Stimulated activated CD4-positive, alpha-beta T cell treated with anti-CD3 and anti-CD28 coated beads, Interleukin-4, amount 100 ng/mL, for 48 hours (primary cell): ENCODE data around the gene CLCA1.

Experiments
- DNase-seq, 2 donors: peaks; one replicate each; pipeline ENCODE4 v3.0.0-alpha.2; 2020; ENCODE audit warnings: low read depth in 2 of 2

Gene CLCA1

GRCh38 chr1:86461482-86461881, 7.2 kb upstream of the CLCA1 start:
- DNase-seq: no peak

- no peak for DNase-seq
These were observed 3.9 kb upstream of the CLCA1 start for GRCh38 chr1:86464819-86465218.

GRCh38 chr1:86466109-86466844, 2.5 kb upstream of the CLCA1 start:
- DNase-seq: no peak

- DNase-seq: no peak
These were observed 1.7 kb upstream of the CLCA1 start for GRCh38 chr1:86466986-86467385.

- no peak for DNase-seq
These were observed 2.1 kb downstream of the CLCA1 start for GRCh38 chr1:86470859-86471258.

- no peak for DNase-seq
These were observed 2.6 kb downstream of the CLCA1 start for GRCh38 chr1:86471291-86471690.

- no peak for DNase-seq
These were observed 3.4 kb downstream of the CLCA1 start for GRCh38 chr1:86472152-86472551.

- no peak for DNase-seq
These were observed 4.0 kb downstream of the CLCA1 start for GRCh38 chr1:86472767-86473166.

- no peak for DNase-seq
These were observed 8.5 kb downstream of the CLCA1 start for GRCh38 chr1:86477256-86477655.

- no peak for DNase-seq
These were observed 9.0 kb downstream of the CLCA1 start for GRCh38 chr1:86477682-86478081.

GRCh38 chr1:86478416-86479156, 9.9 kb downstream of the CLCA1 start:
- no peak for DNase-seq

GRCh38 chr1:86481966-86482365, 13.2 kb downstream of the CLCA1 start:
- no peak for DNase-seq

- DNase-seq: no peak
These were observed 18.5 kb downstream of the CLCA1 start for GRCh38 chr1:86487131-86487810.

GRCh38 chr1:86487811-86488141, 19.0 kb downstream of the CLCA1 start:
- no peak for DNase-seq

GRCh38 chr1:86489242-86489878, 20.6 kb downstream of the CLCA1 start:
- DNase-seq: no peak

GRCh38 chr1:86491171-86491950, 22.6 kb downstream of the CLCA1 start:
- no peak for DNase-seq

- no peak for DNase-seq
These were observed 29.6 kb downstream of the CLCA1 start for GRCh38 chr1:86498281-86498680.

GRCh38 chr1:86499987-86500593, 31.4 kb downstream of the CLCA1 start:
- DNase-seq: no peak

- no peak for DNase-seq
These were observed 32.0 kb downstream of the CLCA1 start for GRCh38 chr1:86500714-86501113.

- DNase-seq: peak in 1 of 2 donors; percentile 20
These were observed 33.5 kb downstream of the CLCA1 start for GRCh38 chr1:86502125-86502646.
